Measurements from ENCODE around the gene ADGRV1. TPM values are rescaled to one million over a fixed set of nuclear protein-coding genes. Genes with fewer than 3 reads are reported as not detected.
"Not testable (repeated sequence)": the region's sequence is repeated elsewhere in the genome, so short reads cannot be mapped to it uniquely, and the experiment has no call there.

ADGRV1 gene
- total RNA-seq, 3 donors from 2014 or later, result 0.32 to 0.54 (median 0.53) TPM

- Mint-ChIP-seq H3K9me3 (no peaks in the 10 kb centered on the region), H3K27me3 (ENCODE audit: low read depth) (peaks cover 4% of the 10 kb centered on the region), H3K36me3 (ENCODE audit: insufficient read depth) (no peaks in the 10 kb centered on the region), H3K4me1 (ENCODE audit: low read depth) (no peaks in the 10 kb centered on the region), H3K4me3 (no peak overlapping the region)
- no peak for ATAC-seq
- no peak for DNase-seq
These were observed 491.2 kb downstream of the ADGRV1 start for GRCh38 chr5:91049800-91050199.

DNA sequence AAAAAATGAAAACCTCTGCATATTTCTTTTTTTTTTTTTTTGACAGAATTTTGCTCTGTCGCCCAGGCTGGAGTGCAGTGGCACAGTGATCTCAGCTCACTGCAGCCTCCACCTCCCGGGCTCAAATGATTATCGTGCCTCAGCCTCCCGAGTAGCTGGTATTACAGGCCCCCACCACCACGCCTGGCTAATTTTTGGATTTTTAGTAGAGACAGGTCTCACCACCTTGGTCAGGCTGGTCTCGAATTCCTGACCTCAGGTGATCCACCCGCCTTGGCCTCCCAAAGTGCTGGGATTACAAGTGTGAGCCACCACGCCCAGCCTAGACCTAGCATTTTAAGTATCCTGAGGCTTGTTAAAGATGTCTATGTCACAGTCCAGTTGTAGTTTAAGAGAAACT is 493.8 kb downstream of the ADGRV1 start:
- not testable (repeated sequence) for H3K4me3 Mint-ChIP-seq; H3K4me1 Mint-ChIP-seq (ENCODE audit: low read depth); H3K36me3 Mint-ChIP-seq (ENCODE audit: insufficient read depth); ATAC-seq; DNase-seq; H3K9me3 Mint-ChIP-seq
- H3K27me3 Mint-ChIP-seq (ENCODE audit: low read depth), result peaks cover 11% of the 10 kb centered on the region

GRCh38 chr5:91052977-91053740 is 494.6 kb downstream of the ADGRV1 start:
- no peak for ATAC-seq
- DNase-seq, result no peak
- Mint-ChIP-seq H3K4me1 (ENCODE audit: low read depth) (no peaks in the 10 kb centered on the region), H3K4me3 (no peak overlapping the region), H3K9me3 (no peaks in the 10 kb centered on the region), H3K27me3 (ENCODE audit: low read depth) (peaks cover 11% of the 10 kb centered on the region), H3K36me3 (ENCODE audit: insufficient read depth) (no peaks in the 10 kb centered on the region)

DNA sequence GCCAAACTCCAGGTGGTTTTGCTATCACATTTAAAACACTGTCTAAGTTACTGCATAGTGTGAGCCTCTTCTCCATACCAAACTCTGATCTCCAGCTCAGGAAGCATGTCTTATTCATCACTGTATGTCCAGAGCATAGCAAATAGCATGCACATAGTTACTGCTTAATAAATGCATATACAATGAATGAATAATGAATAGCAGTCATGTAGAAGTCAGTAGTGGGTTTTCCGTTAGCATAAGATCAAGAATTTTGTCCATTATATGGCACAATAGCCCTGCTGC is 495.1 kb downstream of the ADGRV1 start:
- peaks cover 11% of the 10 kb centered on the region for H3K27me3 Mint-ChIP-seq (ENCODE audit: low read depth)
- no peaks in the 10 kb centered on the region for H3K36me3 Mint-ChIP-seq (ENCODE audit: insufficient read depth)
- ATAC-seq, result no peak
- DNase-seq, result no peak
- peaks cover 3% of the 10 kb centered on the region for H3K4me1 Mint-ChIP-seq (ENCODE audit: low read depth)
- H3K4me3 Mint-ChIP-seq, result no peak overlapping the region
- H3K9me3 Mint-ChIP-seq, result no peaks in the 10 kb centered on the region

- Mint-ChIP-seq H3K4me1 (ENCODE audit: low read depth) (peaks cover 17% of the 10 kb centered on the region), H3K36me3 (ENCODE audit: insufficient read depth) (no peaks in the 10 kb centered on the region), H3K9me3 (peaks cover 4% of the 10 kb centered on the region), H3K27me3 (ENCODE audit: low read depth) (peaks cover 22% of the 10 kb centered on the region), H3K4me3 (no peak overlapping the region)
- ATAC-seq, result no peak
- no peak for DNase-seq
These were observed 499.6 kb downstream of the ADGRV1 start for GRCh38 chr5:91058155-91058554.

GRCh38 chr5:91058575-91058974 is 500.0 kb downstream of the ADGRV1 start:
- H3K4me3 Mint-ChIP-seq, result no peak overlapping the region
- H3K9me3 Mint-ChIP-seq, result peaks cover 4% of the 10 kb centered on the region
- DNase-seq (no peak), ATAC-seq (peak in 1 of 2 donors; percentile 8)
- H3K36me3 Mint-ChIP-seq (ENCODE audit: insufficient read depth), result no peaks in the 10 kb centered on the region
- peaks cover 17% of the 10 kb centered on the region for H3K4me1 Mint-ChIP-seq (ENCODE audit: low read depth)
- H3K27me3 Mint-ChIP-seq (ENCODE audit: low read depth), result peaks cover 23% of the 10 kb centered on the region

GRCh38 chr5:91059409-91059808 is 500.8 kb downstream of the ADGRV1 start:
- ATAC-seq (peak; percentile 88), DNase-seq (no peak)
- Mint-ChIP-seq H3K27me3 (ENCODE audit: low read depth) (peaks cover 20% of the 10 kb centered on the region), H3K4me3 (peak overlapping the region; percentile 37), H3K4me1 (ENCODE audit: low read depth) (peaks cover 17% of the 10 kb centered on the region), H3K9me3 (peaks cover 4% of the 10 kb centered on the region), H3K36me3 (ENCODE audit: insufficient read depth) (no peaks in the 10 kb centered on the region)

DNA sequence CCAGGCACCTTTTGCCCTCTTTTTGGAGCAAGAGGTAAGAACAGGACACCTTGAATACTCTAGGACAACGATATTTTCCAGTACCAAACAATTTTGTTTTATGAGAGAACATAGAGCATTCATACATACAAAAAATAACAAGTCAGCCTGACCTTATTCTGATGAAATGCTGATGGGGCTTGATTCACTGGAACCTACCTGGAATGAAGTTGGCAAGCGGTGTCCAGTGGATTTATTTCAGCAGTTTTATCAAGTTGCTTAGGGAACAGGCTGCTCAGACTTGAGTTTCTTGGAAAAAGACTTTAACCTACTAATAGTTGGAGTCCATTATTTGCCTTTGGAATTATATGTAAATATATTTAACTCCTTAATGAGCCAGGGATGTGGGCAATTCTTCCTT is 502.5 kb downstream of the ADGRV1 start:
- peaks cover 4% of the 10 kb centered on the region for H3K9me3 Mint-ChIP-seq
- H3K4me1 Mint-ChIP-seq (ENCODE audit: low read depth), result peaks cover 17% of the 10 kb centered on the region
- no peak overlapping the region for H3K4me3 Mint-ChIP-seq
- DNase-seq, result no peak
- ATAC-seq, result no peak
- H3K27me3 Mint-ChIP-seq (ENCODE audit: low read depth), result peaks cover 18% of the 10 kb centered on the region
- H3K36me3 Mint-ChIP-seq (ENCODE audit: insufficient read depth), result no peaks in the 10 kb centered on the region

GRCh38 chr5:91061946-91062562 is 503.5 kb downstream of the ADGRV1 start:
- Mint-ChIP-seq H3K9me3 (peaks cover 4% of the 10 kb centered on the region), H3K27me3 (ENCODE audit: low read depth) (peaks cover 16% of the 10 kb centered on the region), H3K4me1 (ENCODE audit: low read depth) (peaks cover 17% of the 10 kb centered on the region), H3K36me3 (ENCODE audit: insufficient read depth) (no peaks in the 10 kb centered on the region), H3K4me3 (no peak overlapping the region)
- DNase-seq (no peak), ATAC-seq (peak; percentile 15 to 27)

- H3K36me3 Mint-ChIP-seq (ENCODE audit: insufficient read depth); H3K9me3 Mint-ChIP-seq; H3K4me3 Mint-ChIP-seq; ATAC-seq; DNase-seq: not testable (repeated sequence)
- Mint-ChIP-seq H3K27me3 (ENCODE audit: low read depth) (peaks cover 16% of the 10 kb centered on the region), H3K4me1 (ENCODE audit: low read depth) (peaks cover 17% of the 10 kb centered on the region)
These were observed 504.6 kb downstream of the ADGRV1 start for GRCh38 chr5:91063098-91063690.

DNA sequence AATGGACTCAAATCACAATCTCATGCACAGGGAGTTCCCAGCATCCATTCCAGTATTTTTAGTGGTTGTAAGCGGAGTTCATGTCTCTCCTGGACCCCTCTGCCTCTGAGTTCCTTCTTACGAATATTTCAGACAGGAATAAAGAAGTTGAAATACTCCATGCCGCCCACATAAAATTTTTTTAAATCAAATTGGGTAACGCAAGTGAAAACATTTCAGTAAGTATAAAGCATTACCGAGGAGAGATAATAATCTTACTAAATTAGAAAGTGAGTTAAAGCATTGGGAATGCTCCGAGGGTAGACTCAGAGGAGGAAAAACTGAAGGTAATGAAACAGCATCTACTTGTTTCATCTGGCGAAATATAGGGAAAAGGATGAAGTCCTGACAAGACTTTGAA is 506.9 kb downstream of the ADGRV1 start:
- no peaks in the 10 kb centered on the region for H3K36me3 Mint-ChIP-seq (ENCODE audit: insufficient read depth)
- no peaks in the 10 kb centered on the region for H3K9me3 Mint-ChIP-seq
- DNase-seq, result no peak
- H3K4me3 Mint-ChIP-seq, result no peak overlapping the region
- H3K4me1 Mint-ChIP-seq (ENCODE audit: low read depth), result peaks cover 2% of the 10 kb centered on the region
- H3K27me3 Mint-ChIP-seq (ENCODE audit: low read depth), result peaks cover 14% of the 10 kb centered on the region
- ATAC-seq, result no peak

GRCh38 chr5:91069364-91069763 is 510.8 kb downstream of the ADGRV1 start:
- Mint-ChIP-seq H3K9me3 (no peaks in the 10 kb centered on the region), H3K4me3 (no peak overlapping the region), H3K36me3 (ENCODE audit: insufficient read depth) (no peaks in the 10 kb centered on the region), H3K4me1 (ENCODE audit: low read depth) (no peaks in the 10 kb centered on the region), H3K27me3 (ENCODE audit: low read depth) (peaks cover 4% of the 10 kb centered on the region)
- ATAC-seq, result no peak
- DNase-seq, result no peak

GRCh38 chr5:91070761-91071550 is 512.4 kb downstream of the ADGRV1 start:
- H3K4me1 Mint-ChIP-seq (ENCODE audit: low read depth), result no peaks in the 10 kb centered on the region
- no peaks in the 10 kb centered on the region for H3K9me3 Mint-ChIP-seq
- ATAC-seq, result no peak
- H3K36me3 Mint-ChIP-seq (ENCODE audit: insufficient read depth), result no peaks in the 10 kb centered on the region
- DNase-seq, result no peak
- no peak overlapping the region for H3K4me3 Mint-ChIP-seq
- peaks cover 6% of the 10 kb centered on the region for H3K27me3 Mint-ChIP-seq (ENCODE audit: low read depth)

GRCh38 chr5:91072881-91073280 is 514.3 kb downstream of the ADGRV1 start:
- DNase-seq (no peak), ATAC-seq (no peak)
- no peaks in the 10 kb centered on the region for H3K9me3 Mint-ChIP-seq
- peaks cover 4% of the 10 kb centered on the region for H3K27me3 Mint-ChIP-seq (ENCODE audit: low read depth)
- H3K36me3 Mint-ChIP-seq (ENCODE audit: insufficient read depth), result no peaks in the 10 kb centered on the region
- no peaks in the 10 kb centered on the region for H3K4me1 Mint-ChIP-seq (ENCODE audit: low read depth)
- H3K4me3 Mint-ChIP-seq, result no peak overlapping the region
